Lower leg skin (tissue), 3 donors: ENCODE results near the gene FOXP2.

Source experiments
- POLR2A ChIP-seq, 2 donors: fragments of 450-650 bp; IDR thresholded peaks; one replicate each; pipeline ENCODE4 v1.6.1; 2016 to 2017; ENCODE audit warnings: antibody characterized with exemption in 2 of 2, mild to moderate bottlenecking in 1 of 2, moderate library complexity in 1 of 2
- TF ChIP-seq, protein P1 (sequence below), 3 donors: fragments of 450-650 bp; IDR thresholded peaks; one replicate each; pipeline ENCODE4 v1.5.1; 2016; ENCODE audit warnings: antibody characterized with exemption in 3 of 3, mild to moderate bottlenecking in 3 of 3, moderate library complexity in 2 of 3

DNA sequence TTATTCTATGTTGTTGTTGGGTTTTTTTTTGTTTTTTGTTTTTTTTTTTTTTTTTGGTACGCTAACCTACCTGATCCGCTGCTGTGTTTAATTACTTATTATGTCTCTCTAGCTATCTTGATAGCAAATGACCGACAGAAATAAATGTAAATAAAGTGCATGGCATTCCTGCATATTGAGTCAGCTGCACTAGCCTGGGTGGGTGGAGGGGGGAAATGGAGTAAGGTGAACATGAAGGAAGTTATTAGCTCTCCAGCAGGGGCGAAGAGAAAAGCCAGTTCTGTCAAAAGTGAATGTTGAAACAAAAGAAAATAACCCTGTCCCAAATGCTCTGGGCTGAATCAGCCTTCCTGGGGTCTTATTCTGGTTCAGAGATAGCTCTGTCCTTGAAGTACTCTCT is 296.6 kb downstream of the FOXP2 start:
- TF ChIP-seq, protein P1, sequence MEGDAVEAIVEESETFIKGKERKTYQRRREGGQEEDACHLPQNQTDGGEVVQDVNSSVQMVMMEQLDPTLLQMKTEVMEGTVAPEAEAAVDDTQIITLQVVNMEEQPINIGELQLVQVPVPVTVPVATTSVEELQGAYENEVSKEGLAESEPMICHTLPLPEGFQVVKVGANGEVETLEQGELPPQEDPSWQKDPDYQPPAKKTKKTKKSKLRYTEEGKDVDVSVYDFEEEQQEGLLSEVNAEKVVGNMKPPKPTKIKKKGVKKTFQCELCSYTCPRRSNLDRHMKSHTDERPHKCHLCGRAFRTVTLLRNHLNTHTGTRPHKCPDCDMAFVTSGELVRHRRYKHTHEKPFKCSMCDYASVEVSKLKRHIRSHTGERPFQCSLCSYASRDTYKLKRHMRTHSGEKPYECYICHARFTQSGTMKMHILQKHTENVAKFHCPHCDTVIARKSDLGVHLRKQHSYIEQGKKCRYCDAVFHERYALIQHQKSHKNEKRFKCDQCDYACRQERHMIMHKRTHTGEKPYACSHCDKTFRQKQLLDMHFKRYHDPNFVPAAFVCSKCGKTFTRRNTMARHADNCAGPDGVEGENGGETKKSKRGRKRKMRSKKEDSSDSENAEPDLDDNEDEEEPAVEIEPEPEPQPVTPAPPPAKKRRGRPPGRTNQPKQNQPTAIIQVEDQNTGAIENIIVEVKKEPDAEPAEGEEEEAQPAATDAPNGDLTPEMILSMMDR (IDR thresholded peaks at IDR 0.05) = no peak
- no peak for TF ChIP-seq POLR2A (IDR thresholded peaks at IDR 0.05)
